HCT116 (cell line): Measurements from ENCODE around the gene PPFIA1. TPM values are rescaled to one million over a fixed set of nuclear protein-coding genes. Genes with fewer than 3 reads are reported as not detected.

Experiments
- ATAC-seq: fragments of 200-7000 bp; cut with Tn5 transposase; 2 replicates; pipeline ENCODE4 v1.9.1; 2020; ENCODE audit warnings: mild to moderate bottlenecking, moderate library complexity
- BruUV-seq: library from RNA; stranded (reverse); fragments of 400-500 nt; replicated peaks from 2 replicates; lab custom pipeline; 2021; lab: Mats Ljungman, UMichigan
- CTCF ChIA-PET: fragments of 300-600 bp; sonication (Branson Sonifier 250); formaldehyde crosslinking; loops from one replicate; lab custom pipeline; 2021; ENCODE audit warnings: antibody characterized with exemption; lab: Charles Lee
- POLR2A ChIA-PET: fragments of 300-600, 350-600 bp; sonication (Branson Sonifier 250); formaldehyde crosslinking; loops from one replicate; lab custom pipeline; 2021; ENCODE audit warnings: antibody characterized with exemption; lab: Charles Lee
- RAD21 ChIA-PET, 2 experiments: fragments of 300-600 bp; sonication (Branson Sonifier 250); formaldehyde crosslinking; loops; one replicate each; lab custom pipeline; 2023; ENCODE audit warnings: low total read pairs in 2 of 2; ENCODE audit not compliant: uncharacterized antibody in 2 of 2, unreplicated experiment in 2 of 2, low non-redundant PET in 1 of 2; lab: Charles Lee
- DNase-seq: peaks from one replicate; pipeline ENCODE4 v3.0.0-alpha.2; 2010; ENCODE audit warnings: low read depth, low spot score
- H2AFZ ChIP-seq: fragments of 200-600 bp; shearing (Covaris generic), sonication (generic); 2 replicates; pipeline ENCODE4 v1.6.1; 2017; ENCODE audit warnings: low read depth, mixed run types, mixed read lengths, antibody characterized with exemption, low read length; ENCODE audit not compliant: poor library complexity, severe bottlenecking
- H3K27ac ChIP-seq: 2 replicates; pipeline ENCODE4 v1.5.1; 2012; ENCODE audit warnings: low read depth, low read length
- H3K27me3 ChIP-seq: fragments of 200-600 bp; sonication (generic); 2 replicates; pipeline ENCODE4 v1.6.1; 2016; ENCODE audit warnings: mixed run types, low read length, mixed read lengths; ENCODE audit not compliant: insufficient read depth
- H3K36me3 ChIP-seq, 2 experiments: fragments of 200-500 bp in 1 of 2; fragments of 200-600 bp in 1 of 2; sonication (Bioruptor generic) in 1 of 2; sonication (generic) in 1 of 2; 2 replicates each; pipeline versions ENCODE4 v1.5.1 to v1.6.1; 2014 to 2016; ENCODE audit warnings: low read length in 2 of 2, inconsistent platforms in 1 of 2, mixed read lengths in 1 of 2, mixed run types in 1 of 2; ENCODE audit not compliant: insufficient read depth in 2 of 2, control insufficient read depth in 1 of 2
- H3K4me1 ChIP-seq, 2 experiments: fragments of 200-600 bp in 1 of 2; sonication (generic) in 1 of 2; 2 replicates each; pipeline versions ENCODE4 v1.5.1 to v1.6.1; 2012 to 2017; ENCODE audit warnings: low read length in 2 of 2, inconsistent platforms in 1 of 2, mild to moderate bottlenecking in 1 of 2, mixed read lengths in 1 of 2, mixed run types in 1 of 2, moderate library complexity in 1 of 2; ENCODE audit not compliant: insufficient read depth in 2 of 2, control insufficient read depth in 1 of 2
- H3K4me2 ChIP-seq: fragments of 200-600 bp; sonication (generic); 2 replicates; pipeline ENCODE4 v1.6.1; 2017; ENCODE audit warnings: mixed run types, low read length, mixed read lengths
- H3K4me3 ChIP-seq, 2 experiments: fragments of 200-600 bp in 1 of 2; sonication (generic) in 1 of 2; replicated peaks in 1 of 2; 2 replicates each; pipeline ENCODE4 v1.5.1; 2011 to 2016; ENCODE audit warnings: low read length in 2 of 2, control low read depth in 1 of 2, low read depth in 1 of 2, mild to moderate bottlenecking in 1 of 2, mixed read lengths in 1 of 2, mixed run types in 1 of 2
- H3K79me2 ChIP-seq: fragments of 200-600 bp; sonication (generic); 2 replicates; pipeline ENCODE4 v1.6.1; 2017; ENCODE audit warnings: mild to moderate bottlenecking, mixed run types, low read length, moderate library complexity, mixed read lengths; ENCODE audit not compliant: insufficient read depth
- H3K9ac ChIP-seq: fragments of 200-600 bp; sonication (generic); 2 replicates; pipeline ENCODE4 v1.6.1; 2016; ENCODE audit warnings: low read length, mixed read lengths
- H3K9me2 ChIP-seq: fragments of 200-600 bp; sonication (generic), shearing (Covaris generic); 2 replicates; pipeline ENCODE4 v1.6.1; 2017; ENCODE audit warnings: mixed run types, mild to moderate bottlenecking, moderate library complexity; ENCODE audit not compliant: insufficient read depth
- H3K9me3 ChIP-seq, 2 experiments: fragments of 200-500 bp in 1 of 2; fragments of 200-600 bp in 1 of 2; sonication (Bioruptor generic) in 1 of 2; sonication (generic) in 1 of 2; 2 replicates each; pipeline ENCODE4 v1.6.1; 2014 to 2017; ENCODE audit warnings: low read length in 2 of 2, mixed read lengths in 2 of 2, inconsistent platforms in 1 of 2, low read depth in 1 of 2, mild to moderate bottlenecking in 1 of 2, mixed run types in 1 of 2, moderate library complexity in 1 of 2; ENCODE audit not compliant: control insufficient read depth in 1 of 2, insufficient read depth in 1 of 2
- H4K20me1 ChIP-seq: fragments of 200-600 bp; sonication (generic), shearing (Covaris generic); 2 replicates; pipeline ENCODE4 v1.6.1; 2017; ENCODE audit warnings: mixed run types, mild to moderate bottlenecking, moderate library complexity; ENCODE audit not compliant: insufficient read depth
- ATF3 ChIP-seq: IDR thresholded peaks from 2 replicates; pipeline ENCODE4 v1.6.1; 2012
- CBX3 ChIP-seq: IDR thresholded peaks from 2 replicates; pipeline ENCODE4 v1.6.1; 2012; ENCODE audit warnings: low read depth
- CEBPB ChIP-seq: IDR thresholded peaks from 2 replicates; pipeline ENCODE4 v1.6.1; 2012; ENCODE audit warnings: low read depth
- EGR1 ChIP-seq: IDR thresholded peaks from 2 replicates; pipeline ENCODE4 v1.6.1; 2012; ENCODE audit warnings: low read depth
- EZH2phosphoT487 ChIP-seq: fragments of 200-600 bp; IDR thresholded peaks from 2 replicates; pipeline ENCODE4 v1.6.1; 2018; ENCODE audit warnings: antibody characterized with exemption, borderline replicate concordance
- FOSL1 ChIP-seq: IDR thresholded peaks from 2 replicates; pipeline ENCODE4 v1.6.1; 2012; ENCODE audit warnings: low read depth
- JUND ChIP-seq: IDR thresholded peaks from 2 replicates; pipeline ENCODE4 v1.6.1; 2012
- POLR2A ChIP-seq: IDR thresholded peaks from 2 replicates; pipeline ENCODE4 v1.7.0; 2011; ENCODE audit warnings: borderline replicate concordance; ENCODE audit not compliant: insufficient read depth, insufficient read length; ENCODE audit errors: extremely low read depth
- POLR2AphosphoS5 ChIP-seq: IDR thresholded peaks from 2 replicates; pipeline ENCODE4 v1.6.1; 2011; ENCODE audit warnings: mild to moderate bottlenecking, low read depth, low read length, moderate library complexity
- RAD21 ChIP-seq: IDR thresholded peaks from 2 replicates; pipeline ENCODE4 v1.6.1; 2012; ENCODE audit warnings: low read depth, mild to moderate bottlenecking
- REST ChIP-seq: IDR thresholded peaks from 2 replicates; pipeline ENCODE4 v1.6.1; 2012; ENCODE audit warnings: low read depth
- SIN3A ChIP-seq: IDR thresholded peaks from 2 replicates; pipeline ENCODE4 v1.6.1; 2012; ENCODE audit warnings: low read depth
- SRF ChIP-seq: IDR thresholded peaks from 2 replicates; pipeline ENCODE4 v1.6.1; 2012; ENCODE audit warnings: low read depth
- ZBTB33 ChIP-seq: IDR thresholded peaks from 2 replicates; pipeline ENCODE4 v1.6.1; 2011; ENCODE audit warnings: mild to moderate bottlenecking, low read length, moderate library complexity; ENCODE audit not compliant: insufficient replicate concordance; ENCODE audit errors: extremely low read depth
- ZNF274 ChIP-seq: fragments of 200-500 bp; sonication (Bioruptor generic); IDR thresholded peaks from 2 replicates; pipeline ENCODE4 v1.6.1; 2014; ENCODE audit warnings: mild to moderate bottlenecking, low read depth, low read length, inconsistent platforms
- intact Hi-C: fragments of 100-400 bp; cut with micrococcal nuclease; formaldehyde crosslinking; loops from 2 replicates; pipeline ENCODE4 v1.10.0; 2022
- total RNA-seq: library from RNA; stranded (reverse); gene quantifications from one replicate; pipeline ENCODE4 v1.2.1, GENCODE V29; 2021; ENCODE audit not compliant: unreplicated experiment

The PPFIA1 gene
- total RNA-seq, 1 experiment from 2014 or later = 48.6 TPM

GRCh38 chr11:70247042-70247709, 23.3 kb upstream of the PPFIA1 start:
- no peaks in the 10 kb centered on the region for H3K36me3 ChIP-seq
- H3K4me1 ChIP-seq = peaks cover 0 to 23% of the 10 kb centered on the region in 2 experiments; a peak in 2 of 4 replicates
- no peak for TF ChIP-seq ATF3
- POLR2A ChIA-PET = no interaction called here
- H3K27me3 ChIP-seq = no peaks in the 10 kb centered on the region
- RAD21 ChIA-PET = no interaction called here
- H3K9me2 ChIP-seq = no peaks in the 10 kb centered on the region
- no peaks in the 10 kb centered on the region for H3K9me3 ChIP-seq
- no peaks in the 10 kb centered on the region for H3K79me2 ChIP-seq
- H2AFZ ChIP-seq = no peak overlapping the region
- DNase-seq (no peak), ATAC-seq (no peak)
- CTCF ChIA-PET = no interaction called here
- H3K9ac ChIP-seq = no peak overlapping the region
- H3K4me3 ChIP-seq = no peak overlapping the region
- no peak overlapping the region for H3K27ac ChIP-seq
- H3K4me2 ChIP-seq = peak overlapping the region; percentile 7; the same call in 1 of the 2 replicates
- H4K20me1 ChIP-seq = no peaks in the 10 kb centered on the region
- intact Hi-C loops = no loop called here
- BruUV-seq = no TSS peak

- no peak overlapping the region for H3K27ac ChIP-seq
- ATAC-seq (no peak), DNase-seq (no peak)
- RAD21 ChIA-PET = no interaction called here
- H3K9me3 ChIP-seq = no peaks in the 10 kb centered on the region
- no peaks in the 10 kb centered on the region for H3K27me3 ChIP-seq
- no peaks in the 10 kb centered on the region for H3K79me2 ChIP-seq
- POLR2A ChIA-PET = no interaction called here
- no peak overlapping the region for H2AFZ ChIP-seq
- H3K36me3 ChIP-seq = no peaks in the 10 kb centered on the region
- peaks cover 0 to 23% of the 10 kb centered on the region in 2 experiments; a peak in 2 of 4 replicates for H3K4me1 ChIP-seq
- no peaks in the 10 kb centered on the region for H3K9me2 ChIP-seq
- no peaks in the 10 kb centered on the region for H4K20me1 ChIP-seq
- H3K4me3 ChIP-seq = no peak overlapping the region
- CTCF ChIA-PET = no interaction called here
- intact Hi-C loops = no loop called here
- H3K9ac ChIP-seq = no peak overlapping the region
- H3K4me2 ChIP-seq = peak overlapping the region; percentile 7; the same call in 1 of the 2 replicates
- no TSS peak for BruUV-seq
- TF ChIP-seq EGR1 = no peak
- TF ChIP-seq ATF3 = no peak
- no peak for TF ChIP-seq CEBPB
- TF ChIP-seq REST = no peak
- no peak for TF ChIP-seq SIN3A
- no peak for TF ChIP-seq JUND
- TF ChIP-seq CBX3 = no peak
- no peak for TF ChIP-seq ZBTB33
- no peak for TF ChIP-seq ZNF274
- no peak for TF ChIP-seq EZH2phosphoT487
- TF ChIP-seq POLR2A = no peak
- no peak for TF ChIP-seq RAD21
- TF ChIP-seq SRF = no peak
- TF ChIP-seq FOSL1 = no peak
- TF ChIP-seq POLR2AphosphoS5 = no peak
Observed at GRCh38 chr11:70247710-70248072, 22.8 kb upstream of the PPFIA1 start.
